ENCODE results near the gene NONO.
"Not testable (repeated sequence)": the region's sequence is repeated elsewhere in the genome, so short reads cannot be mapped to it uniquely, and the experiment has no call there.

Gene NONO

DNA sequence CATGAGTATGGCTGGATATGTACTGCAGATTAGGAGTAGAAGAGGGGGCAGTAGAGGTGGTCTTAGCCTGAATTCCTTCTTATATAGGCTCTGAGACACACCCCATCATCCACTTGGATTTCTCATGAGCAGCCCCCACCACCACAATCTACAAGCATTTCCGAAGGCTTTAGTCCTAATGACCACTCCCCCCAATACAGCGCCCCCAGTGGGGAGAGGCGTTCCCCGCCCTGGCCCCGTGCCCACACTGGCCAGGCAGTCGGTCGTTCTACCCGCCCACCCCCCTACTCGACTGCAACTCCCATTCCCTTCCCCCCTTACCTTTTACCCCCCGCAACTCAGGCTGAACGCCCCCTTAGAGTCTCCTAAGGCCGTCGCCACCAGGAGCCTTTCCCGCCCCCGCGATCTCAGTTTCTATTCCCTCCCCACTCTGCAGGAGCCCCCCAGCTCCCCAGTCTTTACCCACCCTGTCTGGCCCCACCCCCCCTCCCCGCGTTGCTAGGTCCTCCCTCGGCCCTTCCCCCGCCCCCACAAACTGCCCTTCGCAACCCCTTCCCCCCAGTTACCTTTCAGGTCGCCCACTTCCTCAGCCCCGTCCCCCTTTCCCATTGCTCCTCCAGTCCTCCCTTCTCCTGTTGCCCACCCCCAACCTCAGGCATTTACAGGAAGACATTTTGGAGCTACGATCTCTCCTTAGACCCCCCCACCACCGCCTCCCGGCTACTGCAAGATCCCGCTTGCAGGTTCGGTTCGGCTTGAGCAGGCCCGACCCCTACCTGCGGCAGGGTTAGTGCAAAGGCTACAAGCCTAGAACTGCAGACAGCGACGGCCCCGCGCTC, 30.0 kb upstream of the NONO start:
- Histone ChIP-seq H3K4me1 (ENCODE audit: control insufficient read depth in 1 of 2, insufficient read depth in 2 of 2, low read length in 2 of 2) (peaks cover 0 to 20% of the 10 kb centered on the region in 2 donors), H3K9me3 (ENCODE audit: control insufficient read depth in 1 of 2, low read length in 2 of 2) (no peaks in the 10 kb centered on the region), H3K4me3 (ENCODE audit: low read depth in 1 of 2, low read length in 2 of 2) (peak overlapping the region; percentile 62 to 83), H3K36me3 (ENCODE audit: control insufficient read depth in 1 of 2, insufficient read depth in 2 of 2, low read length in 2 of 2) (peaks cover under 1 to 13% of the 10 kb centered on the region in 2 donors), H3K27ac (ENCODE audit: low read length) (peak overlapping the region; percentile 39), H3K27me3 (ENCODE audit: low read depth, low read length) (no peaks in the 10 kb centered on the region)

DNA sequence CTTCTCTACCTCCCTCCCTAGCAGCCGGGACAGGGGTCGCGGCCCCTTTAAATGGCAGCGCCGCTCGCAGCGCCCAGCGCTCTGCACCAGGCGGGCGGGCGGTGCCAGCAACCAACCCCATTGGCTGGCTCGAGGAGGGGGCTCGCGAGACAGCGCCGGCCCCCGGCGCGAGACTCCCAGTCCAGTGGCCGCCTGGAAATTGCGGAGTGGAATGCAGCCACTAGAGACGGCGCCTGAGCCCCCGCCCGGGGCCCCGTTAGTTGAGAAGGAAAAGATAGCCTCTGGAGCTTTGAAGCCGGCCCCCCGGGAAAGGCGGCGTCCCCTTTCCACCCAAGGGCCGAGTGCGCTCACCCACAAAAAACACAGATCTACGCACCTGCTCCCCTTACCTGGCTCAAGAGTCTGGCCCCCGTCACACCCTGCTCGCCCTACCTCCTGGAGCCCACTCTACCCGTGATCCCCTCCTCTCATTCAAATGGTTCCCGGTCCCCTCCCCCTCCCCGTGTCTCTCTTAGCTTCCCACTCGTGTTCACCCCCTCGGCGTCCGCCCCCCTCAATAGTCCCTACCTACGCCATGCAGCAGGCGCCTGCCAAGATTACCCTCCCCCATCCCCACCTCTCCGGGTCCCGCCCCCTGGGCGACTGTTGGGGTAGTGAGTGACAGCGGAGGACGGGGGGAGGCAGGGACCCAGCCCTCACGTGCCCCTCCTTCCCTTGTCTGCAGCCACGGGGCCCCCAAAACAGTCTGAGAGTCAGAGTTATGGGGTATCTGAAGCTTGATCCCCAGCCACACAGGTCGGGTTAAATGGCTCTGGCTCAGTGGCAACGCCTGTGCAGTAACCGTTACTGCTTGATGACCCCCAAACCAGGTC, 29.1 kb upstream of the NONO start, which contains the start of gene ZMYM3:
Gene ZMYM3 (minus strand): TSS at position 49 of the 872 bp plus-strand sequence. CDS start 885 bp downstream, outside the sequence.
- Histone ChIP-seq H3K9me3 (ENCODE audit: control insufficient read depth in 1 of 2, low read length in 2 of 2) (no peaks in the 10 kb centered on the region), H3K4me1 (ENCODE audit: control insufficient read depth in 1 of 2, insufficient read depth in 2 of 2, low read length in 2 of 2) (peaks cover 0 to 20% of the 10 kb centered on the region in 2 donors), H3K36me3 (ENCODE audit: control insufficient read depth in 1 of 2, insufficient read depth in 2 of 2, low read length in 2 of 2) (peaks cover 0 to 7% of the 10 kb centered on the region in 2 donors), H3K4me3 (ENCODE audit: low read depth in 1 of 2, low read length in 2 of 2) (peak within 1 kb of the TSS; percentile 65 to 83), H3K27ac (ENCODE audit: low read length) (peak within 1 kb of the TSS; percentile 39), H3K27me3 (ENCODE audit: low read depth, low read length) (no peaks in the 10 kb centered on the region)

DNA sequence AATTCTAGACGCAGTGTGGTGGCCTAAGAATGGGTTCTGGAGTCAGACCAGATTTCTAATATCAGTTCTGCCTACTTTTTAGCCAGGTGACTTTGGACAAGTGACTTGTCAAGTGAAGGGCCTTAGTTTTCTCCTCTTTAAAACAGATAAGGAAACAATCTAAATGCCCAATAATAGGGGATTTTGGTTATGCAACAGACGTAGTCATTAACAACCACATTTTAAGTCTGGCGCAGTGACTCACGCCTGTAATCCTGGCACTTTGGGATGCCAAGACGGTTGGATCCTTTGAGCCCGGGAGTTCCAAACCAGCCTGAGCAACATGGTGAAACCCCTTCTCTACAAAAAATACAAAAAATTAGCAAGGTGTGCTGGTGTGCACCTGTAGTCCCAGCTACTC, 27.4 kb upstream of the NONO start:
- Histone ChIP-seq H3K9me3 (ENCODE audit: control insufficient read depth in 1 of 2, low read length in 2 of 2) (no peaks in the 10 kb centered on the region), H3K27ac (ENCODE audit: low read length) (no peak overlapping the region)

DNA sequence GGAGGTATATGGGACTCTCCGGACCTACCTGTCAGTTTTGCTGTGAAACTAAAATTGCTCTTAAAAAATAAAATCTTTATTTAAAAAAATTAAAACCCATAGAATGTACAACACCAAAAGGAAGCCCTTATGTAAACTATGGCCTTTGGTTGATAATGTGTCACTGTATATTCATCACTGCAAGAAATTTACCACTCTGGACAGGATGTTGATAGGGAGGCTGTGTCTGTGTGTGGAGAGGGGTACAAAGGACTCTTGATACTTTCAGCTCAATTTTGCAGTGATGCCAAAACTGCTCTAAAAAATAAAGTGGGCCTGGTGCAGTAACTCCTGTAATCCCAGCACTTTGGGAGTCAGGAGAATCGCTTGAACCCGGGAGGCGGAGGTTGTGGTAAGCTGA, 26.6 kb upstream of the NONO start:
- Histone ChIP-seq H3K4me3 (ENCODE audit: low read depth in 1 of 2, low read length in 2 of 2) (no peak overlapping the region), H3K27ac (ENCODE audit: low read length) (no peak overlapping the region), H3K27me3 (ENCODE audit: low read depth, low read length) (no peaks in the 10 kb centered on the region), H3K9me3 (ENCODE audit: control insufficient read depth in 1 of 2, low read length in 2 of 2) (no peaks in the 10 kb centered on the region), H3K4me1 (ENCODE audit: control insufficient read depth in 1 of 2, insufficient read depth in 2 of 2, low read length in 2 of 2) (peaks cover 0 to 16% of the 10 kb centered on the region in 2 donors), H3K36me3 (ENCODE audit: control insufficient read depth in 1 of 2, insufficient read depth in 2 of 2, low read length in 2 of 2) (no peaks in the 10 kb centered on the region)

More for the DNA sequence above, 27.4 kb upstream of the NONO start:
- Histone ChIP-seq H3K4me3 (ENCODE audit: low read depth in 1 of 2, low read length in 2 of 2) (no peak overlapping the region), H3K27me3 (ENCODE audit: low read depth, low read length) (no peaks in the 10 kb centered on the region), H3K4me1 (ENCODE audit: control insufficient read depth in 1 of 2, insufficient read depth in 2 of 2, low read length in 2 of 2) (peaks cover 0 to 20% of the 10 kb centered on the region in 2 donors), H3K36me3 (ENCODE audit: control insufficient read depth in 1 of 2, insufficient read depth in 2 of 2, low read length in 2 of 2) (no peaks in the 10 kb centered on the region)

DNA sequence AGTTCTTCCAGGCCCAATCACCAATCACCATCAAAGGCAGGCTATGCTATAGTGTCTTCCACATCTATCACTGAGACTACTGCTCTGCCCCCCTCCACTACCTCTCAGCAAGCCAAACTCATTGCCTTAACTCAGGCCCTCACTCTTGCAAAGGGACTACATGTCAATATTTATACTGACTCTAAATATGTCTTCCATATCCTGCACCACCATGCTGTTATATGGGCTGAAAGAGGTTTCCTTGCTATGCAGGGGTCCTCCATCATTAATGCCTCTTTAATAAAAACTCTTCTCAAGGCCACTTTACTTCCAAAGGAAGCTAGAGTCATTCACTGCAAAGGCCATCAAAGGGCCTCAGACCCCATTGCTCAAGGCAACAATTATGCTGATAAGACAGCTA, 14.8 kb upstream of the NONO start:
- H3K27ac ChIP-seq (ENCODE audit: low read length); H3K36me3 ChIP-seq (ENCODE audit: control insufficient read depth in 1 of 2, insufficient read depth in 2 of 2, low read length in 2 of 2); H3K4me1 ChIP-seq (ENCODE audit: control insufficient read depth in 1 of 2, insufficient read depth in 2 of 2, low read length in 2 of 2); H3K9me3 ChIP-seq (ENCODE audit: control insufficient read depth in 1 of 2, low read length in 2 of 2); H3K4me3 ChIP-seq (ENCODE audit: low read depth in 1 of 2, low read length in 2 of 2); H3K27me3 ChIP-seq (ENCODE audit: low read depth, low read length): not testable (repeated sequence)

DNA sequence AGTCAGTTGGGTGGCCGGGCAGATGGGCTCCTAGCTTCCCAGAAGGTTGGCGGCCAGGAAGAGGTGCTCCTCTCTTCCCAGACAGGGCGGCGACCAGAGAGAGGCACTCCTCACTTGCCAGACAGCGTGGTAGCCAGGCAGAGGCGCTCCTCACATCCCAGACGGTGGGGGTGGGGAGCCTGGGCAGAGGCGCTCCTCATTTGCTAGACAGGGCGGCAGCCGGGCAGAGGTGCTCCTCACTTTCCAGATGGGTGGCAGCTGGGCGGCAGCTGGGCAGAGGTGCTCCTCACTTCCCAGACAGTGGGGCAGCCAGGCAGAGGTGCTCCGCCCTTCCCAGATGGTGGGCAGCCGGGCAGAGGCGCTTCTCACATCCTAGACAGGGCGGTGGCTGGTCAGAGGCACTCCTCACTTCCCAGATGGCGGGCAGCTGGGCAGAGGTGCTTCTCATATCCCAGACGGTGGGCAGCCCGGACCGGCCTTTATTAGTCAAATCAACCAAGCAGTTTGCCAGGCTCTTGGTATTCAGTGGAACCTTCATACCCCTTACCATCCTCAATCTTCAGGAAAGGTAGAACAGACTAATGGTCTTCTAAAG, 13.5 kb upstream of the NONO start:
- Histone ChIP-seq H3K9me3 (ENCODE audit: control insufficient read depth in 1 of 2, low read length in 2 of 2) (no peaks in the 10 kb centered on the region), H3K27me3 (ENCODE audit: low read depth, low read length) (no peaks in the 10 kb centered on the region), H3K4me3 (ENCODE audit: low read depth in 1 of 2, low read length in 2 of 2) (no peak overlapping the region), H3K27ac (ENCODE audit: low read length) (no peak overlapping the region), H3K4me1 (ENCODE audit: control insufficient read depth in 1 of 2, insufficient read depth in 2 of 2, low read length in 2 of 2) (no peaks in the 10 kb centered on the region), H3K36me3 (ENCODE audit: control insufficient read depth in 1 of 2, insufficient read depth in 2 of 2, low read length in 2 of 2) (no peaks in the 10 kb centered on the region)

DNA sequence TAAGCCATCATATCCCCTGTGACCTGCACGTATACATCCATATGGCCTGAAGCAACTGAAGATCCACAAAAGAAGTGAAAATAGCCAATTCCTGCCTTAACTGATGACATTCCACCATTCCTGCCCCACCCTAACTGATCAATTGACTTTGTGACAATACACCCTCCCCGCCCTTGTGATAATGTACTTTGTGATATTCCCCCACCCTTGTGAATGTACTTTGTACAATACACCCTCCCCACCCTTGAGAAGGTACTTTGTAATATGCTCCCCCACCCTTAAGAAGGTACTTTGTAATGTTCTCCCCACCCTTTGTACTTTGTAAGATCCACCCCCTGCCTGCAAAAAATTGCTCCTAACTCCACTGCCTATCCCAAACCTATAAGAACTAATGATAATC, 11.1 kb upstream of the NONO start:
- H3K4me3 ChIP-seq (ENCODE audit: low read depth in 1 of 2, low read length in 2 of 2); H3K9me3 ChIP-seq (ENCODE audit: control insufficient read depth in 1 of 2, low read length in 2 of 2): not testable (repeated sequence)

DNA sequence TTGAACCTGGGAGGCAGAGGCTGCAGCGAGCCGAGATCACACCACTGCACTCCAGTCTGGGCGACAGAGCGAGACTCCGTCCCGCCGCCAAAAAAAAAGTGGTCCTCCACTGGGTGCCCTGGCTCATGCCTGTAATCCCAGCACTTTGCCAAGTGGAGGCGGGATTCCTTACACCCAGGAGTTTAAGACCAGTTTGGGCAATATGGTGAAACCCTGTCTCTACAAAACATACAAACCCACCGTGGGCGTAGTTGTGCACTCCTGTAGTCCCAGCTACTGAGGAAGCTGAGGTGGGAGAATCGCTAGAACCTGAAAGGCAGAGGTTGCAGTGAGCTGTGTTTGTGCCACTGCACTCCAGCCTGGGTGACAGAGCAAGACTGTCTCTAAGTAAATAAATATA, 2.1 kb upstream of the NONO start:
- H3K9me3 ChIP-seq (ENCODE audit: control insufficient read depth in 1 of 2, low read length in 2 of 2); H3K36me3 ChIP-seq (ENCODE audit: control insufficient read depth in 1 of 2, insufficient read depth in 2 of 2, low read length in 2 of 2); H3K4me3 ChIP-seq (ENCODE audit: low read depth in 1 of 2, low read length in 2 of 2); H3K27me3 ChIP-seq (ENCODE audit: low read depth, low read length); H3K27ac ChIP-seq (ENCODE audit: low read length): not testable (repeated sequence)
- peaks cover 6 to 11% of the 10 kb centered on the region in 2 donors for H3K4me1 ChIP-seq (ENCODE audit: control insufficient read depth in 1 of 2, insufficient read depth in 2 of 2, low read length in 2 of 2)

More for the DNA sequence above, 11.1 kb upstream of the NONO start:
- not testable (repeated sequence) for H3K27ac ChIP-seq (ENCODE audit: low read length); H3K4me1 ChIP-seq (ENCODE audit: control insufficient read depth in 1 of 2, insufficient read depth in 2 of 2, low read length in 2 of 2); H3K36me3 ChIP-seq (ENCODE audit: control insufficient read depth in 1 of 2, insufficient read depth in 2 of 2, low read length in 2 of 2); H3K27me3 ChIP-seq (ENCODE audit: low read depth, low read length)

DNA sequence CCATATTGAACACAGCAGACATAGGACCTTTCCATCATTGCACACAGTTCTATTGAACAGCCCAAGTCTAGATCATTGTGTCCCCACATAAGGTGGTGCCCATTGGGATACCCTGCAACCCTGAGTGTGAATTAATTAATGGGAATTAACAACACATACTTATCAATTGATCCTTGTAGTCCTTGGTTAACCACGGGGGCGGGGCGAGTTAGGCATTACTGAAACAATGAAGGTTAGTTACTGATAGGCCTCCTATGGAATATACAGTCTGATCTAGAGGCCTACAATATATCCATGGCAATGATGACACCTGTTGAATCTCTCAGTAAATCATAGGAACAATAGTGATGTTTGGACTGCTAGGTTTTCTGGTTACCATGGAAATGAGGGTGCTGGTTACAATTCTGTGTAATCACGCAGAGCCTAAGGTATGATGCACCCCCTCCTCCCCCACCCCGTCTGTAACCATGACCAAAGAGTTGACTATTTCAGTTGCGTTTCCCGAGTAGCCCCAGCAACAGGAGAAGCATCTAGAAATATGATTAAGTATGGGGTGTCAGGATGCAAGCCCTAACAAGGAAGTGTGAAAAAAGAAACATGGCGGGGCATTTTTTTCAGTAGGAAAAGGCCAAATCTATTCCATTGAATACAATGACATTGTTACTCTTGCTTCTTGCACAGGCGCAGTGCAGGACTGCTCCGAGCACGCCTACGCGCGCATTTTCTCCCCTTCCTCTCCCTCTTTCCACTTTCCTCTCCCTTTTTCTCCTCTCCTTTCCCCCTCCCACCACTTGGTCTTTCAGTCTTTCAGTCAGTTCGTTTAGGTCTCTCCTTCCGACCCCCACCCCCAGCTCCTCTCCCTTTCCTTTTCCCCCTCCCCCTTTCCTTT, 677 bp upstream of the NONO start:
- no peaks in the 10 kb centered on the region for H3K27me3 ChIP-seq (ENCODE audit: low read depth, low read length)
- H3K9me3 ChIP-seq (ENCODE audit: control insufficient read depth in 1 of 2, low read length in 2 of 2) = no peaks in the 10 kb centered on the region
- peaks cover 6 to 17% of the 10 kb centered on the region in 2 donors for H3K4me1 ChIP-seq (ENCODE audit: control insufficient read depth in 1 of 2, insufficient read depth in 2 of 2, low read length in 2 of 2)
- H3K4me3 ChIP-seq (ENCODE audit: low read depth in 1 of 2, low read length in 2 of 2) = peak overlapping the region; percentile 71 to 76
- no peaks in the 10 kb centered on the region for H3K36me3 ChIP-seq (ENCODE audit: control insufficient read depth in 1 of 2, insufficient read depth in 2 of 2, low read length in 2 of 2)
- H3K27ac ChIP-seq (ENCODE audit: low read length) = peak overlapping the region; percentile 95

DNA sequence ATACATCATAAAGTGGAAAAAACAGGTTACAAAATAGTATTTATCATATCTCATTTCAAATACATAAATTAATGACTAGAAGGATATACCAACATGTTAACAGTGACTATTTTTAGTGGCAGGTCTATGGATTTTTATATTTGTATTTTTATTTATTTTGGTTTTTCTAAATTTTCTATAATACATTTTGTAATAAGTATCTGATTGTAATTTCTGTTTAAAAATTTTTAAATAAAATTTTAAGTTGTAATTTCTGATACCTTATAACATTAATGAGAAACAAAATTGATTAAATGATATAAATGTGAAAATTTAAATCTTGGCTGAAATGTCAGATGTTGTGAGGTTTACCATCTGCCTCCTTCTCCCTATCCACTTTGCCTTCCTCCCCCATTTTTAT, 2.5 kb downstream of the NONO start:
- H3K4me1 ChIP-seq (ENCODE audit: control insufficient read depth in 1 of 2, insufficient read depth in 2 of 2, low read length in 2 of 2) = peaks cover 6 to 28% of the 10 kb centered on the region in 2 donors
- H3K27me3 ChIP-seq (ENCODE audit: low read depth, low read length) = no peaks in the 10 kb centered on the region
- no peak overlapping the region for H3K27ac ChIP-seq (ENCODE audit: low read length)
- H3K9me3 ChIP-seq (ENCODE audit: control insufficient read depth in 1 of 2, low read length in 2 of 2) = no peaks in the 10 kb centered on the region
- H3K4me3 ChIP-seq (ENCODE audit: low read depth in 1 of 2, low read length in 2 of 2) = no peak overlapping the region
- H3K36me3 ChIP-seq (ENCODE audit: control insufficient read depth in 1 of 2, insufficient read depth in 2 of 2, low read length in 2 of 2) = no peaks in the 10 kb centered on the region

Data from muscle layer of duodenum (tissue), 2 donors.